NT2/D1 (cell line): ENCODE results near the gene TUBB6.

Experiments
- DNase-seq: peaks from one replicate; pipeline ENCODE4 v3.0.0-alpha.2; 2011; ENCODE audit warnings: low read depth, low spot score
- H3K27me3 ChIP-seq: 2 replicates; pipeline ENCODE4 v1.6.0; 2011; ENCODE audit warnings: mild to moderate bottlenecking; ENCODE audit not compliant: insufficient read length, insufficient read depth
- H3K36me3 ChIP-seq: 2 replicates; pipeline ENCODE4 v1.6.1; 2011; ENCODE audit warnings: mild to moderate bottlenecking, low read length, mixed read lengths; ENCODE audit not compliant: insufficient read depth, insufficient read length
- H3K4me1 ChIP-seq: 2 replicates; pipeline ENCODE4 v1.5.1; 2011; ENCODE audit not compliant: insufficient read depth, insufficient read length
- H3K4me3 ChIP-seq: 2 replicates; pipeline ENCODE4 v1.5.1; 2011; ENCODE audit warnings: low read depth; ENCODE audit not compliant: insufficient read length
- H3K9ac ChIP-seq: 2 replicates; pipeline ENCODE4 v1.6.0; 2011; ENCODE audit warnings: low read depth; ENCODE audit not compliant: insufficient read length
- H3K9me3 ChIP-seq: 2 replicates; pipeline ENCODE4 v1.5.1; 2011; ENCODE audit warnings: mild to moderate bottlenecking, low read length; ENCODE audit not compliant: insufficient read depth
- SUZ12 ChIP-seq: IDR thresholded peaks from 2 replicates; pipeline ENCODE4 v1.6.1; 2011; ENCODE audit not compliant: insufficient read length, insufficient read depth; ENCODE audit errors: extremely low read depth
- YY1 ChIP-seq: IDR thresholded peaks from 2 replicates; pipeline ENCODE4 v1.6.1; 2011; ENCODE audit not compliant: insufficient read length, insufficient read depth
- ZNF274 ChIP-seq: IDR thresholded peaks from 2 replicates; pipeline ENCODE4 v1.6.1; 2011; ENCODE audit warnings: mild to moderate bottlenecking, low read depth, low read length

TUBB6 gene

DNA sequence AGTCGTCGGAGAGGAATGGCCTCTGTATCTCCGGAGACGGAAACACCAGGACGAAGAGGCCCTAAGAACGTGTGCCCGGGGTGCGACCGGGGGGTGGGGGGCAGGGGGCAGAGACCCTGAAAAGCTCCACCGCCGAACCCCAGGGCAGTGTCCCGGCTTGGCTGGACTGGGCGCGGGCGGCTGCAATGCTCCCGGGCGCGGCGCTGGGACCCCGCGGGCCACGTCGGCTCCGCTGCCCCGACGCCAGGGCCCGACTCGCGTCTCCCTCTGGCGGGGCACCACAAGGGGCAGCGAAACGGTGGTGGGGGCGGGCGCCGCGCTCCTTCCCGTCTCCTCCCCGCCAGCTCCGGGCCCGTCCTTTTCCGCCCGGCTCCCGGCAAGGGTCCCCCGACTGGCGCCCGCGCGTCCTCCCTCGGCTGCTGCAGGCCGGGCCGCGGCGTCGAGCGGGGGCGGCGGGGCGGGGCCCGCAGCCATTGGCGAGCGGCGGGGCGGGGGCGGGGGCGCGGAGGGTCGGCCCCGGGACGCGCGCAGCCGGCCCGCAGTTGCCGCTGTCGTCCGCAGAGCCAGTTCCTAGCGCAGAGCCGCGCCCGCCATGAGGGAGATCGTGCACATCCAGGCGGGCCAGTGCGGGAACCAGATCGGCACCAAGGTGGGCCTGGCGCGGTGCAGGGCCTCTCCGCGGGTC lies at the start of gene TUBB6:
TSS of gene TUBB6 (plus strand) at position 541 of the 685 bp plus-strand sequence. CDS start at position 593, 52 bp downstream.
- Histone ChIP-seq H3K27me3 (no peaks in the 10 kb centered on the region), H3K9me3 (peaks cover 22% of the 10 kb centered on the region; the same call in 1 of the 2 replicates), H3K36me3 (peaks cover 35% of the 10 kb centered on the region), H3K4me3 (peak within 1 kb of the TSS; percentile 88), H3K4me1 (peaks cover 4% of the 10 kb centered on the region), H3K9ac (peak within 1 kb of the TSS; percentile 90)
- no peak for DNase-seq
- TF ChIP-seq YY1 (no peak), ZNF274 (no peak), SUZ12 (no peak)

GRCh38 chr18:12258719-12259705 lies 49.0 kb upstream of the TUBB6 start:
- Histone ChIP-seq H3K4me1 (peaks cover 11% of the 10 kb centered on the region), H3K4me3 (no peak overlapping the region), H3K36me3 (no peaks in the 10 kb centered on the region), H3K27me3 (peaks cover 9% of the 10 kb centered on the region), H3K9me3 (no peaks in the 10 kb centered on the region), H3K9ac (no peak overlapping the region)
- DNase-seq = no peak
- TF ChIP-seq YY1 (no peak), ZNF274 (no peak), SUZ12 (no peak)

DNA sequence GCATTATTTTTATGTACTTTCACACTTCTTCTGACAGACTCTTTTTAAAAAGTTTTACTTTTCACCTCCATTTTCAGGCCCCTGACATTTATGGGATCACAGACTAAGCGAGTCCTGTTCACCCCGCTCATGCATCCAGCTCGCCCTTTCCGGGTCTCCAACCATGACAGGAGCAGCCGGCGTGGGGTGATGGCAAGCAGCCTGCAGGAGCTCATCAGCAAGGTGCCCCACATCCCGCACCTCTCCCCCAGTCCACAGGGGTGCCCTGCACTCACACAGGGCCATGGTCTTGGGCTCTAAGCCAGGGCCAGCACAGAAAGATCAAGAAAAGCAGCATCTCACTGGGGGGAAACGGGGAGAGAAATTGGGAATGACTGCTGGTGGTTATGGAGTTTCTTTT lies 45.3 kb upstream of the TUBB6 start:
- Histone ChIP-seq H3K4me1 (no peaks in the 10 kb centered on the region), H3K36me3 (no peaks in the 10 kb centered on the region), H3K4me3 (no peak overlapping the region), H3K9ac (no peak overlapping the region), H3K27me3 (no peaks in the 10 kb centered on the region), H3K9me3 (no peaks in the 10 kb centered on the region)
- no peak for DNase-seq
- no peak for TF ChIP-seq SUZ12
- no peak for TF ChIP-seq YY1
- no peak for TF ChIP-seq ZNF274

DNA sequence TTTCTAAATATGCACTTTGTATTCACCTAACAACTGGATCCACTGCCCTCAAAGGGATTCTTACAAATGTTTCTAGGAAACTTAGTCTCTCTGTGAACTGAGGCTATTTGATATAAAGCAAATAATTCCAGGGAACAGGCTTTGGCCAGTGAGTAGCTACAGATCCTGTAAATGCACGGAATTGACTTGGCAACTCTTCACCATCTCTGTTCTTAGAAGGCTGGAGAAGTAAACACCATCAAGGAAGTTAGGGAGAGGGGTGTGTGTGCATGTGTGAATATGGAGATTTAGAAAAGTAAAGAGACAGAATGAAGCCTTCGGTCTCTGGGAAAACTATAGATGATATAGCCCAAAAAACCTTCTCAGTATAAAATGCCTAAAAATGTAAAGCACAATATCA lies 43.2 kb upstream of the TUBB6 start:
- H3K4me1 ChIP-seq = no peaks in the 10 kb centered on the region
- TF ChIP-seq YY1 (no peak), SUZ12 (no peak), ZNF274 (no peak)
- no peaks in the 10 kb centered on the region for H3K27me3 ChIP-seq
- H3K9me3 ChIP-seq = no peaks in the 10 kb centered on the region
- no peak overlapping the region for H3K4me3 ChIP-seq
- no peaks in the 10 kb centered on the region for H3K36me3 ChIP-seq
- H3K9ac ChIP-seq = no peak overlapping the region
- no peak for DNase-seq

DNA sequence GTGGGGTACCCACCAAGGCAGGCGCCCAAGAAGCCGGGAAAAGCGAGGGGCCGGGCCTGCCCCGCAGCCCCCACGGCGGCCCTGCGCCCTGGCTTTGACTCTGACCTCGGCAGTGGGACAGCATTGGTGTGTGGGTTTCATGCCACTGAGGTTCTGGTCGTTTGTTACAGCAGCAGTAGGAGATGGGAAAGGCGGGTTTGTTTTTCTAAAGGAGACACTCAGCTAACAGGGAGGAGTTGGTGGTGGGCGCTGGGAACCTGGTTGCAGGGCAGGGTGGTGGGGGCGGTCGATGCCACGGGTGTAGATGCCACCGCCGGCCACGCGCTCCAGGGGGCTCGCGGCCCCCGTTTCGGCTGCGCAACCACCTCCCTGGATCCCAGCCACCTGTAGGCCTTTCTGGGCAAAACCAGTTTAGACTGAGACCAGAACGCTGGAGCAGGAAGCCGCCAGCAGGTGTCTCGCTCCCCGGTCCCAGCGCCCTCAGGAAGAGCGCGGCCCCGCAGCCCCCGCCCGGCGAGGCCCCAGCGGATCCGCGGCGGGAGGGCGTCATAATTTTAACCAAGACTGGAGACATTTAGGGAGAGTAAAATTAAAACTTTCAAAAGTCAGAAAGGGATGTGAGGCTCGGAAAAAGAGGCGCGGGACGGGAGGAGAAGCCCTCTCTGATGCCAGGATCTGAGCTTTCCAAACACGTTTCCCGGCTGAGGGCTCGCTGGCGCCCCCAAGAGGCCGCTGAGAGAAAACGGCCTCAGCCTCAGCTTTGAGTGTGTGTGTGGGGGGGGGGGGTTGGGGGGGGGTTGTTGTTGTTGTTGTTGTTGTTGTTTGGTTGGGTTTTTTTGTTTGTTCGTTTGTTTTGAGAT lies 36.4 kb upstream of the TUBB6 start:
- Histone ChIP-seq H3K9me3 (no peaks in the 10 kb centered on the region), H3K36me3 (no peaks in the 10 kb centered on the region), H3K9ac (peak overlapping the region; percentile 32), H3K27me3 (no peaks in the 10 kb centered on the region), H3K4me3 (peak overlapping the region; percentile 12), H3K4me1 (peaks cover 4% of the 10 kb centered on the region)
- DNase-seq = peak; percentile 60
- no peak for TF ChIP-seq SUZ12
- TF ChIP-seq YY1 = no peak
- TF ChIP-seq ZNF274 = no peak

DNA sequence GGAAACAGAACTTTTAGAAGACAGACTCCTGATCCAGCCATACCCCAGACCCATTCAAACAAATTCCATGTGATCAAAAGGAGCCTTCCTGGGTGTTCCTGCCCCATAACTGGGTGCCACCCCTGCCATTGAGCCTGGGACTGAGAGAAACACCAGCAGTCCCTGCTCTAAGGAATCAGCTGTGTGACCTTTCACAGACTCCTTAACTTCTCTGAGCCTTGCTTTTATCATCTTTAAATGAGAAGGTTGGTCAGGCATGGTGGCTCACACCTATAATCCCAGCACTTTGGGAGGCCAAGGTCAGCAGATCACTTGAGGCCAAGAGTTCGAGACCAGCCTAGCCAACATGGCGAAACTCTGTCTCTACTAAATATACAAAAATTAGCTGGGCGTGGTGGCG lies 33.2 kb upstream of the TUBB6 start:
- Histone ChIP-seq H3K27me3 (no peaks in the 10 kb centered on the region), H3K4me3 (no peak overlapping the region), H3K4me1 (peaks cover 8% of the 10 kb centered on the region), H3K9ac (no peak overlapping the region), H3K9me3 (no peaks in the 10 kb centered on the region), H3K36me3 (no peaks in the 10 kb centered on the region)
- TF ChIP-seq SUZ12 (no peak), ZNF274 (no peak), YY1 (no peak)
- DNase-seq = no peak
